Colonic mucosa (tissue), 4 donors: ENCODE results near the gene TNK2. TPM values are rescaled to one million over a fixed set of nuclear protein-coding genes. Genes with fewer than 3 reads are reported as not detected.
"Not testable (repeated sequence)": the region's sequence is repeated elsewhere in the genome, so short reads cannot be mapped to it uniquely, and the experiment has no call there.

Experiments used
- DNase-seq: peaks from one replicate; pipeline ENCODE4 v3.0.0-alpha.2; 2020
- H3K27ac ChIP-seq: fragments of 200-600 bp; one replicate; pipeline ENCODE4 v1.8.0; 2021
- H3K27me3 ChIP-seq: fragments of 200-600 bp; one replicate; pipeline ENCODE4 v1.8.0; 2021
- H3K36me3 ChIP-seq: fragments of 200-600 bp; one replicate; pipeline ENCODE4 v1.8.0; 2021
- H3K4me1 ChIP-seq: fragments of 200-600 bp; one replicate; pipeline ENCODE4 v1.8.0; 2021; ENCODE audit warnings: mild to moderate bottlenecking
- H3K4me3 ChIP-seq: fragments of 200-600 bp; one replicate; pipeline ENCODE4 v1.8.0; 2021
- H3K9ac ChIP-seq, 2 donors: one replicate each; pipeline ENCODE4 v1.7.0; 2013; ENCODE audit warnings: control low read depth in 2 of 2, low read depth in 2 of 2, low read length in 2 of 2
- H3K9me3 ChIP-seq: fragments of 200-600 bp; one replicate; pipeline ENCODE4 v1.8.0; 2021
- intact Hi-C: fragments of 100-400 bp; cut with DNase I; formaldehyde crosslinking; loops from one replicate; pipeline ENCODE4 v1.14.1; 2022
- total RNA-seq, 2 donors: library from RNA; stranded (reverse); fragmentation: NEBNext Ultra II Directional in 1 of 2; extraction: Animal tissue kit (Norgen Biotek cat#: 25700) in 1 of 2; gene quantifications; one replicate each; pipeline ENCODE4 v1.2.1, GENCODE V29; 2021
- TF ChIP-seq, protein P1 (sequence below): fragments of 200-600 bp; IDR thresholded peaks from one replicate; pipeline ENCODE4 v1.8.0; 2022; ENCODE audit warnings: antibody characterized with exemption, mild to moderate bottlenecking
- donor health status: healthy.
- donor health status: DM: no; HTN: no; CAD: no.
- donor health status: DM: no; HTN: no; CAD: no.

The TNK2 gene
- total RNA-seq, 2 donors from 2014 or later, result 23.8 to 28.5 TPM

DNA sequence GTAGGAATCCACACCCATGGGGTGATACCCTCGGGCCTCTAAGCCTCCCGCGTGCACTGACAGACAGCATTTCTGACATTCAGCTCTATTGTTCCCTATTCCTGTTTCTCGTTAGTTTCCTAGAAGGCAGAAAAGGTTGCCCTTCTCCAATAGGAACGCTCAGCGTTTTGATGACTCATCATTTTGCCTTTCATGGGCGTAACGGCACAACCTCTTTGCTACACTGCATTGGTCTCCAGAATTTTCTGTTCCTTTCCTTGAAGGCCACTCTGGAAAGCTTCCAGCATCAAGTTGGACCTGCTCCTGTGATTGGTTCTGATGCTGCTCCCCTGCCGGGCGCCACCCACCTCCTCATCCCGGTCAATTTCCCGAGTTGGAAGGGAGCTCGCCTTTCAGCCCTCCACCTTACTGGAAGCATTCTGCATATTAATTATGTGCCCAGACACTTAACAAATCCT, 13.0 kb upstream of the TNK2 start:
- H3K36me3 ChIP-seq, result no peaks in the 10 kb centered on the region
- no peak for DNase-seq

DNA sequence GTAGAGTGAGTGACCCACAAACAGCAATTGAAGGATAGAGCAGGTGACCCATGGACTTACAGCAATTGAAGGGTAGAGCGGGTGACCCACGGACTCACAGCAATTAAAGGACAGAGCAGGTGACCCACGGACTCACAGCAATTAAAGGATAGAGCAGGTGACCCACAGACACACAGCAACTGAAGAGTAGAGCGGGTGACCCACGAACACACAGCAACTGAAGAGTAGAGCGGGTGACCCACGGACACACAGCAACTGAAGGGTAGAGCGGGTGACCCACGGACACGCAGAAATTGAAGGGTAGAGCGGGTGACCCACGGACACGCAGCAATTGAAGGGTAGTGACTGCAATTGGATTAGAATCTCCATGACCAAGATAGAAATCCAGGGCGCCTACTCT, 9.8 kb upstream of the TNK2 start:
- H3K27ac ChIP-seq, result no peak overlapping the region
- no peak for DNase-seq
- H3K4me1 ChIP-seq, result peaks cover 3% of the 10 kb centered on the region
- no peak overlapping the region for H3K9ac ChIP-seq
- H3K4me3 ChIP-seq, result no peak overlapping the region
- intact Hi-C loops, result no loop called here
- no peaks in the 10 kb centered on the region for H3K9me3 ChIP-seq
- TF ChIP-seq, protein P1, sequence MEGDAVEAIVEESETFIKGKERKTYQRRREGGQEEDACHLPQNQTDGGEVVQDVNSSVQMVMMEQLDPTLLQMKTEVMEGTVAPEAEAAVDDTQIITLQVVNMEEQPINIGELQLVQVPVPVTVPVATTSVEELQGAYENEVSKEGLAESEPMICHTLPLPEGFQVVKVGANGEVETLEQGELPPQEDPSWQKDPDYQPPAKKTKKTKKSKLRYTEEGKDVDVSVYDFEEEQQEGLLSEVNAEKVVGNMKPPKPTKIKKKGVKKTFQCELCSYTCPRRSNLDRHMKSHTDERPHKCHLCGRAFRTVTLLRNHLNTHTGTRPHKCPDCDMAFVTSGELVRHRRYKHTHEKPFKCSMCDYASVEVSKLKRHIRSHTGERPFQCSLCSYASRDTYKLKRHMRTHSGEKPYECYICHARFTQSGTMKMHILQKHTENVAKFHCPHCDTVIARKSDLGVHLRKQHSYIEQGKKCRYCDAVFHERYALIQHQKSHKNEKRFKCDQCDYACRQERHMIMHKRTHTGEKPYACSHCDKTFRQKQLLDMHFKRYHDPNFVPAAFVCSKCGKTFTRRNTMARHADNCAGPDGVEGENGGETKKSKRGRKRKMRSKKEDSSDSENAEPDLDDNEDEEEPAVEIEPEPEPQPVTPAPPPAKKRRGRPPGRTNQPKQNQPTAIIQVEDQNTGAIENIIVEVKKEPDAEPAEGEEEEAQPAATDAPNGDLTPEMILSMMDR, result no peak
- no peaks in the 10 kb centered on the region for H3K27me3 ChIP-seq
- H3K36me3 ChIP-seq, result no peaks in the 10 kb centered on the region

More for the DNA sequence above, 13.0 kb upstream of the TNK2 start:
- H3K27ac ChIP-seq, result no peak overlapping the region
- H3K27me3 ChIP-seq, result no peaks in the 10 kb centered on the region
- H3K9ac ChIP-seq, result no peak overlapping the region
- no peaks in the 10 kb centered on the region for H3K9me3 ChIP-seq
- intact Hi-C loops, result no loop called here
- no peaks in the 10 kb centered on the region for H3K4me1 ChIP-seq
- TF ChIP-seq, protein P1, result no peak
- H3K4me3 ChIP-seq, result no peak overlapping the region

DNA sequence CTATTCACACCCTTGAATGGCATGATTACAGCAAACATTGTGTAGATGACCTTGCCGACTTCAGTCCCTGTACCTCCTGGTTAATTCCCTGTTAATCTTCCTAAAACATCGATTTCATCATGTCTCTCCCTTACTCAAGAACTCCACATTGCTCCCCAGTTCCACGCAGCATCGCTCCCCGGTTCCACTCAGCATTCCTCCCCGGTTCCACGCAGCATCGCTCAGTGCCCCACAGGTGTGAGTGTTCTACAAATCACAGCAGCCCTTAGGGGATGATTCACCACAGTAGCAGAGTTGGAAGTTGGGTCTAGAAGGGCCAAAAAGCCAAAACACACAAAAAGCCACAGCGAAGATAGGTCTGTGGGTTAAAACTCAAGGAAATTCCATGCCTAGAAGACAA, 8.6 kb upstream of the TNK2 start:
- peaks cover 3% of the 10 kb centered on the region for H3K4me1 ChIP-seq
- no peak for DNase-seq
- intact Hi-C loops, result no loop called here
- no peak overlapping the region for H3K9ac ChIP-seq
- H3K36me3 ChIP-seq, result no peaks in the 10 kb centered on the region
- H3K9me3 ChIP-seq, result no peaks in the 10 kb centered on the region
- TF ChIP-seq, protein P1, result no peak
- no peak overlapping the region for H3K27ac ChIP-seq
- H3K27me3 ChIP-seq, result no peaks in the 10 kb centered on the region
- H3K4me3 ChIP-seq, result no peak overlapping the region

DNA sequence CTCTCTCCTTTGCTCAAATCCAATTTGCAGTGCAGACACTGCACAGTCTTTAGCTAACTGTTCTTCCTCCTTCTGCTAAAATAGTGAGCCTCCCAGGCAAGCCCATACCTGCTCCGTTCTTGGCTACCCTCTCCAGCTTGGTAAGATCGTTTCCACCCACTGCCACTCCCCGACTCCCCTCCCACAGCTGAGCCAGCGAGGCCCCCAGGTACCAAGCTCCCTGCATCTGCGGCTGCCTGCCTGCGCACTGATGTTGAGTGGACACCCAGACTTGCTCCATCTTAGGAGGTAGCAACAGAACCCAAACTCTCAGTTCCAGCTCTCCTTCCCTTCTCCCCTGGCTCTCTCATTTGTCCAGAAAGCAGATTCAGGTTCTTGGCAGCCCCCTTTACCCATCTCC, 7.9 kb upstream of the TNK2 start:
- TF ChIP-seq, protein P1, result no peak
- intact Hi-C loops, result no loop called here
- Histone ChIP-seq H3K4me3 (no peak overlapping the region), H3K36me3 (no peaks in the 10 kb centered on the region), H3K27ac (no peak overlapping the region), H3K9ac (no peak overlapping the region), H3K27me3 (no peaks in the 10 kb centered on the region), H3K4me1 (peaks cover 3% of the 10 kb centered on the region), H3K9me3 (no peaks in the 10 kb centered on the region)
- DNase-seq, result no peak

DNA sequence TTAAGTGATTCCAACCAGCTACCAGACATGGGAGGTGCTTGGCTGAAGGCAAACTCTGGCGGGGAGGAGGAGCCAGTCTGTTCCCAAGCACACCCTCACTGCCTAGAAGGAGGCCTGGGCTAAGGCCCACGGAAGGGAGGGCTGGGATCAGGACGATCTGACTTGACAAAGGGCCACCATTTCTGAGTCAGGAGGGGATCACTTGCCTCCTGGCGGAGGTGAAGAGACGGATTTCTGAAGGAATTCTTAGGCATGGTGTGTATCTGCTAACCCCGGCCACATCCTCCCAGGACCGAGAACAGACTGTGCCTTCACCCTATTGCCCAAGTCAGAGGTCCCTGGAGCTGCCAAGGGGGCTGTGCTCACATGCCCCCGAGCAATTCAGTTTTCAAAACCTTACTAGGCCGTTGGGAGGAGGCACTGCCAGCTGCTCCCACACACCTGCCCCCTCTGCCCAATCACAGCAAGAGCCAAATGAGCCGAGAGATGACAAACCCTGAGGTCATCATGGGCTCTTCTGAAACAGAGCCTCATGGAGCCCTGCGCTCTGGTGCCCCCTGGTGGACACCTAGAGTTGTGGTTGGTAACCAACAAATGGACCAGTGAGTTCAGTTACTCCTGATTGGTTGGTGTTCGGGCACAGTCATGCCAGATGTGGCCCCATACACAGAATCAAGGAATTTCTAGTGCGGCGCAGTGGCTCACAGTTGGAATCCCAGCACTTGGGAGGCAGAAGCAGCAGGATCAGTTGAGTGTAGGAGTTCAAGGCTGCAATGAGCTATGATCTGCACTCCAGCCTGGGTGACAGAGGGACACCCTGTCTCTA, 6.5 kb upstream of the TNK2 start:
- no peaks in the 10 kb centered on the region for H3K9me3 ChIP-seq
- TF ChIP-seq, protein P1, result peak; percentile 94
- H3K27me3 ChIP-seq, result no peaks in the 10 kb centered on the region
- peak overlapping the region; percentile 37 for H3K27ac ChIP-seq
- intact Hi-C loops, result loop anchor here (5.0 kb wide), 1 partner anchor 53 kb away; no protein-coding TSS in a partner anchor
- H3K4me3 ChIP-seq, result no peak overlapping the region
- peaks cover 8% of the 10 kb centered on the region for H3K4me1 ChIP-seq
- no peaks in the 10 kb centered on the region for H3K36me3 ChIP-seq
- peak overlapping the region; percentile 14 to 26 for H3K9ac ChIP-seq
- DNase-seq, result peak; percentile 94

DNA sequence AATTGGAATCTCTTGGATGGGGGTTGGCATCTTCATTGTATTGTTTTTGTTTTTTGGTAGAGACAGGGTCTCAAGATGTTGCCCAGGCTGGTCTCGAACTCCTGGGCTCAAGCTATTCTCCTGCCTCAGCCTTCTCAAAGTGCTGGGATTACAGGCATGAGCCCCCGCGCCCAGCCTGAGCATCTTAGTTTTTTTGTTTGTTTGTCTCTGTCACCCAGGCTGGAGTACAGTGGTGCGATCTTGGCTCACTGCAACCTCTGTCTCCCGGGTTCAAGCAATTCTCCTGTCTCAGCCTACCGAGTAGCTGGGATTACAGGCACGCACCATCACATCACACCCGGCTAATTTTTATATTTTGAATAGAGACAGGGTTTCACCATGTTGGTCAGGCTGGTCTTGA, 5.8 kb upstream of the TNK2 start:
- not testable (repeated sequence) for H3K4me3 ChIP-seq, H3K9ac ChIP-seq, DNase-seq, H3K27me3 ChIP-seq, H3K9me3 ChIP-seq, H3K4me1 ChIP-seq, H3K36me3 ChIP-seq, H3K27ac ChIP-seq
- intact Hi-C loops, result loop anchor here (5.0 kb wide), 1 partner anchor 52 kb away; no protein-coding TSS in a partner anchor
